ENCODE results near the gene CDCA4.
A peak's percentile ranks its signal among the peaks of the same experiment; 100 is the strongest.
"Not testable (repeated sequence)": the region's sequence is repeated elsewhere in the genome, so short reads cannot be mapped to it uniquely, and the experiment has no call there.

CDCA4 gene

GRCh38 chr14:105033412-105033900 is 12.6 kb upstream of the CDCA4 start:
- DNase-seq (ENCODE audit: low spot score) = not testable (repeated sequence)

- DNase-seq (ENCODE audit: low spot score) = not testable (repeated sequence)
These were observed 11.6 kb upstream of the CDCA4 start for GRCh38 chr14:105032451-105032901.

GRCh38 chr14:105030836-105031396 is 10.0 kb upstream of the CDCA4 start:
- DNase-seq (ENCODE audit: low spot score) = no peak

GRCh38 chr14:105030194-105030593 is 9.3 kb upstream of the CDCA4 start:
- no peak for DNase-seq (ENCODE audit: low spot score)

- DNase-seq (ENCODE audit: low spot score) = no peak
These were observed 8.5 kb upstream of the CDCA4 start for GRCh38 chr14:105029402-105029801.

GRCh38 chr14:105028251-105028927 is 7.5 kb upstream of the CDCA4 start:
- DNase-seq (ENCODE audit: low spot score) = no peak

GRCh38 chr14:105027718-105028117 is 6.8 kb upstream of the CDCA4 start:
- DNase-seq (ENCODE audit: low spot score) = not testable (repeated sequence)

GRCh38 chr14:105026802-105027563 is 6.1 kb upstream of the CDCA4 start:
- DNase-seq (ENCODE audit: low spot score) = no peak

GRCh38 chr14:105026033-105026785 is 5.3 kb upstream of the CDCA4 start:
- no peak for DNase-seq (ENCODE audit: low spot score)

GRCh38 chr14:105025429-105025828 is 4.5 kb upstream of the CDCA4 start:
- DNase-seq (ENCODE audit: low spot score) = no peak

GRCh38 chr14:105023791-105024480 is 3.1 kb upstream of the CDCA4 start:
- DNase-seq (ENCODE audit: low spot score) = no peak

- DNase-seq (ENCODE audit: low spot score) = no peak
These were observed 2.3 kb upstream of the CDCA4 start for GRCh38 chr14:105023144-105023543.

GRCh38 chr14:105022276-105022670 is 1.4 kb upstream of the CDCA4 start:
- DNase-seq (ENCODE audit: low spot score) = no peak

GRCh38 chr14:105021656-105022275 is 883 bp upstream of the CDCA4 start:
- peak; percentile 30 for DNase-seq (ENCODE audit: low spot score)

GRCh38 chr14:105019861-105020814 is 745 bp downstream of the CDCA4 start:
- no peak for DNase-seq (ENCODE audit: low spot score)

- no peak for DNase-seq (ENCODE audit: low spot score)
These were observed 2.5 kb downstream of the CDCA4 start for GRCh38 chr14:105018414-105018813.

- DNase-seq (ENCODE audit: low spot score) = no peak
These were observed 5.0 kb downstream of the CDCA4 start for GRCh38 chr14:105015905-105016304.

GRCh38 chr14:105015242-105015641 is 5.6 kb downstream of the CDCA4 start:
- DNase-seq (ENCODE audit: low spot score) = no peak

- no peak for DNase-seq (ENCODE audit: low spot score)
These were observed 6.3 kb downstream of the CDCA4 start for GRCh38 chr14:105014631-105015030.

- DNase-seq (ENCODE audit: low spot score) = no peak
These were observed 6.9 kb downstream of the CDCA4 start for GRCh38 chr14:105014032-105014431.

Data from COLO829 (cell line).